Kidney (tissue), 22 donors: ENCODE results near the gene PDE1C. TPM values are rescaled to one million over a fixed set of nuclear protein-coding genes. Genes with fewer than 3 reads are reported as not detected.

Experiments
- DNase-seq, 5 donors: peaks; one replicate each; pipeline ENCODE4 v3.0.0-alpha.2; 2013 to 2020
- FAIRE-seq: peaks from 2 replicates; lab custom pipeline; 2012; peaks lifted over from hg19 to GRCh38; lab: Jason Lieb, UNC
- H3K27ac ChIP-seq, 2 donors: one replicate each; pipeline ENCODE4 v1.7.0; 2013; ENCODE audit warnings: low read depth in 2 of 2, low read length in 2 of 2, inconsistent platforms in 1 of 2
- H3K27me3 ChIP-seq: one replicate; pipeline ENCODE4 v1.7.1; 2013; ENCODE audit warnings: low read length, inconsistent platforms; ENCODE audit not compliant: control insufficient read depth, insufficient read depth
- H3K36me3 ChIP-seq, 3 donors: one replicate each; pipeline versions ENCODE4 v1.7.0 to v1.7.1; 2013; ENCODE audit warnings: low read length in 3 of 3, control low read depth in 1 of 3, inconsistent platforms in 1 of 3; ENCODE audit not compliant: insufficient read depth in 3 of 3, control insufficient read depth in 2 of 3
- H3K4me1 ChIP-seq, 3 donors: one replicate each; pipeline versions ENCODE4 v1.7.0 to v1.7.1; 2013; ENCODE audit warnings: low read length in 3 of 3, inconsistent platforms in 1 of 3, low read depth in 1 of 3; ENCODE audit not compliant: control insufficient read depth in 2 of 3, insufficient read depth in 2 of 3
- H3K4me3 ChIP-seq, 3 donors: one replicate each; pipeline versions ENCODE4 v1.7.0 to v1.8.1; 2013; ENCODE audit warnings: low read length in 3 of 3, control low read depth in 1 of 3, inconsistent platforms in 1 of 3
- H3K9ac ChIP-seq, 3 donors: one replicate each; pipeline versions ENCODE4 v1.7.0 to v1.7.1; 2013; ENCODE audit warnings: low read length in 3 of 3, control low read depth in 1 of 3, inconsistent platforms in 1 of 3
- H3K9me3 ChIP-seq, 3 donors: one replicate each; pipeline versions ENCODE4 v1.7.0 to v1.7.1; 2013; ENCODE audit warnings: low read length in 3 of 3, control low read depth in 1 of 3, inconsistent platforms in 1 of 3; ENCODE audit not compliant: control insufficient read depth in 2 of 3, insufficient read depth in 1 of 3
- intact Hi-C: fragments of 100-400 bp; cut with DNase I; formaldehyde crosslinking; loops from one replicate; pipeline ENCODE4 v1.11.1; 2022
- long read RNA-seq, 10 donors: library from polyadenylated mRNA in 1 of 10; unstranded in 1 of 10; transcript quantifications; one replicate each; pipeline ENCODE4 v2.0.0 and lab custom pipeline, GENCODE V29; 2021 to 2026
- polyA plus RNA-seq: library from polyadenylated mRNA; stranded (reverse); fragments of 350-450 nt; fragmentation: Illumina TruSeq; extraction: RNeasy Lipid Tissue Mini Kit (QIAGEN cat#74804); gene quantifications from one replicate; pipeline ENCODE4 v1.2.3, GENCODE V29; 2014; ENCODE audit warnings: low read depth, low replicate concordance; ENCODE audit not compliant: insufficient read depth
- total RNA-seq: library from RNA; stranded (reverse); fragmentation: NEBNext Ultra II Directional; extraction: Animal tissue kit (Norgen Biotek cat#: 25700); gene quantifications from one replicate; pipeline ENCODE4 v1.2.1, GENCODE V29; 2021
- TF ChIP-seq, protein P1 (sequence below): IDR thresholded peaks from 3 replicates; pipeline ENCODE4 v1.5.1; 2012; ENCODE audit warnings: mild to moderate bottlenecking, moderate library complexity, borderline replicate concordance; ENCODE audit not compliant: insufficient read depth; ENCODE audit errors: extremely low read depth
- donor health status: control.
- donor health status: control.
- donor health status: control.
- donor health status: control.
- donor health status: control.
- donor health status: DM: yes; HTN: yes; CAD: no.
- donor health status: Normal renal cell carcinoma (clear cell type).

PDE1C gene
- total RNA-seq (5.5 TPM), polyA plus RNA-seq (3.3 TPM)
- long read RNA-seq, donor 1: 0 reads
- long read RNA-seq, donor 2: 0 reads
- long read RNA-seq, donor 3: 0 reads
- long read RNA-seq, donor 4: 0 reads
- long read RNA-seq, donor 5: 0 reads
- long read RNA-seq, donor 6: 0 reads
- long read RNA-seq, donor 7, partial matches to known transcripts: 0 of 3 reads
- long read RNA-seq, donor 7, other reads (novel, unspliced or antisense): 2 of 3 reads
- long read RNA-seq, donor 8: 0 reads
- long read RNA-seq, donor 9: 0 reads
- long read RNA-seq, donor 10: 0 reads

DNA sequence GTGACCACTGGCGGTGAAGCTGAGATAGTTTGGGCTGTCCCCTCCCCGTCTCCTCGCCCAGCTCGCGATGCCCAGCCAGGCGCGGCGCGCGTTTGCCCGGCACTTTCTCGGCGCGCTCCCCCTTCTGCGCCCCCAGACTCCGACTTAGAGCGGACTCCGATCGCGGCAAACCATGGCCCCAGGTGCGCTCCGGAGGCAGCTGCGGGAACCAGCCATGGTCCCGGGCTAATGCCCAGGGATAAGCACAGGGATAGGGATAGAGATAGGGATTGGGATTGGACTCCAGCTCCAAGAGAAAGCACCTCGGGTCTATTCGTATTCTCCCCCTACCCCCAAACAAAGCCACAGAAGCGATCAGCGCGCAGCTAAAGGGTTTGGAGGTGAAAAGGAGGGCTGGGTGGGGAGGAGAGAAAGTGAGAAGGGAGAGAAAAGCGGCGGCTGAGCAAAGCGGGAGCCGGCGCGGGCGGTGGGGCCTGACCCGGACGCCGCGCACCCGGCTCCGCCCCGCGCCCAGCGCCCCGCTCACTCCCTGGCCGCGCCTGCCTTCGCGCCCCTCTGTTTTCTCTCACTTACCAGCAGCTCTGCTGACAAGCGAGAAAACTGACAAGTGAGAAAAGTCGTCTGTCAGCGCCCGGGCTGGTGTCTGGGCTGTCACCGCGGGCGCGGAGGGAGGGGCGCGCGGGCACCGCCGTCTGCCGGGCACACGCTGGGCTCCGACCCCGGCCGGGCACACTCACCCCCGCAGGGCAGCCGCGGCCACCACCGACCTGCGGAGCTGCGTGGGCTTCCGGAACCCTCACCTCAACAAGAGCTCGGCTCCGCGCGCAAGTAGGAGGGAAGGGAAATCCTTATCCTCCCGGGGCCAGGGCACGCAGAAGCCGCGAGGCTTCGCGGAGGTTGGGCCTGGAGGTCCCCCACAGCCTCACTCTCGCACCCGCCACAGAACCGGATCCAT is at the start of gene PDE1C:
PDE1C (minus strand) TSS at position 2 of the 955 bp plus-strand sequence.
- DNase-seq: peak in 4 of 5 donors; percentile 58 to 63 (median 60)
- Histone ChIP-seq H3K4me3 (peak within 1 kb of the TSS; percentile 32 to 42 (median 37)), H3K9me3 (no peaks in the 10 kb centered on the region), H3K4me1 (no peaks in the 10 kb centered on the region), H3K27ac (peak within 1 kb of the TSS in 1 of 2 donors; percentile 41), H3K9ac (peak within 1 kb of the TSS in 1 of 3 donors; percentile 24), H3K27me3 (peaks cover 4% of the 10 kb centered on the region), H3K36me3 (no peaks in the 10 kb centered on the region)
- no peak for FAIRE-seq
- intact Hi-C loops: no loop called here
- TF ChIP-seq, protein P1, sequence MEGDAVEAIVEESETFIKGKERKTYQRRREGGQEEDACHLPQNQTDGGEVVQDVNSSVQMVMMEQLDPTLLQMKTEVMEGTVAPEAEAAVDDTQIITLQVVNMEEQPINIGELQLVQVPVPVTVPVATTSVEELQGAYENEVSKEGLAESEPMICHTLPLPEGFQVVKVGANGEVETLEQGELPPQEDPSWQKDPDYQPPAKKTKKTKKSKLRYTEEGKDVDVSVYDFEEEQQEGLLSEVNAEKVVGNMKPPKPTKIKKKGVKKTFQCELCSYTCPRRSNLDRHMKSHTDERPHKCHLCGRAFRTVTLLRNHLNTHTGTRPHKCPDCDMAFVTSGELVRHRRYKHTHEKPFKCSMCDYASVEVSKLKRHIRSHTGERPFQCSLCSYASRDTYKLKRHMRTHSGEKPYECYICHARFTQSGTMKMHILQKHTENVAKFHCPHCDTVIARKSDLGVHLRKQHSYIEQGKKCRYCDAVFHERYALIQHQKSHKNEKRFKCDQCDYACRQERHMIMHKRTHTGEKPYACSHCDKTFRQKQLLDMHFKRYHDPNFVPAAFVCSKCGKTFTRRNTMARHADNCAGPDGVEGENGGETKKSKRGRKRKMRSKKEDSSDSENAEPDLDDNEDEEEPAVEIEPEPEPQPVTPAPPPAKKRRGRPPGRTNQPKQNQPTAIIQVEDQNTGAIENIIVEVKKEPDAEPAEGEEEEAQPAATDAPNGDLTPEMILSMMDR: no peak

DNA sequence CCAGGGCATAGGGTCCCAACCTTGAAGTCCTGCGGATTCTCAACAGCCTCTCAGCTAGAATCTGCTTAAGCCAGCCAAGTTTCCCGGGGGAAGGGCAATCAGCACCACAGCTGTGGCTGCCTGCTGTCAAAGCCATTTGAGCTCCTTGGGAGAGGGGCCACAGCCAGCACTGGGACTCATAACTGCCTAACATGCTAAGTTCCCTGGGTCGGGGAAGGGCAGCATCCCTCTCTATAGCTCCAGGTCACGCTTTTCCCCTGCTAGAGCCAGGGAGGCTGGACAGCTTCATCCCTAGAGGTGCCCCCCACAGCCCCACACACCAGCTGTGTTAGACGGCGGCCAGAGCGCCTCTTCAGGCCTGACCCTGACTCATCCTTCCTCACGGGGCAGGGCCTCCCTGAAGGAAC is 49.6 kb upstream of the PDE1C start:
- intact Hi-C loops: no loop called here
- H3K9me3 ChIP-seq: no peaks in the 10 kb centered on the region
- H3K4me1 ChIP-seq: no peaks in the 10 kb centered on the region
- TF ChIP-seq, protein P1: no peak
- DNase-seq (peak in 1 of 5 donors; percentile 60), FAIRE-seq (no peak)
- H3K36me3 ChIP-seq: no peaks in the 10 kb centered on the region
- no peak overlapping the region for H3K27ac ChIP-seq
- no peak overlapping the region for H3K9ac ChIP-seq
- no peak overlapping the region for H3K4me3 ChIP-seq
- no peaks in the 10 kb centered on the region for H3K27me3 ChIP-seq

DNA sequence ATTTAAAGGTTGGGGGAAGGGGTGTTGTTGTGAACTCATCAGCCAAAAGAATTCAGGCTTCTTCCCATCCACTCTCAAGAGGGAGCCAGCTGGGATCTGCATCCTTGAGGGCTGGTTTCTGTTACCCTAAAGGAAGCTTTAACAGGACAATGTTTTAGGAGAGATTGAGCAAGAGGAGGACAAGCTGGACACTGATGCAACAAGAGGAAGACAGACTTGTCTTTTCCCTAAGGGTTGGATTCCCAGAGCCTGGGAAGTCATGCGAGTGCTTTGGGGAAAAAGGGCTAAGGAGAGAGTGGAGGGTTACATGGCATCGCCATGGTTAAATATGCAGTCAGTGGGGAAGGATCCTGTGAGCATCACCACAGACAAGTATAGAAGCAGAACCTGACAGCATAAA is 47.6 kb upstream of the PDE1C start:
- Histone ChIP-seq H3K27me3 (no peaks in the 10 kb centered on the region), H3K4me1 (no peaks in the 10 kb centered on the region), H3K4me3 (no peak overlapping the region), H3K9me3 (no peaks in the 10 kb centered on the region), H3K9ac (no peak overlapping the region), H3K36me3 (no peaks in the 10 kb centered on the region), H3K27ac (no peak overlapping the region)
- intact Hi-C loops: no loop called here
- FAIRE-seq (no peak), DNase-seq (no peak)
- TF ChIP-seq, protein P1: no peak
